Glutamatergic neuron (in vitro differentiated cells): ENCODE measurements around the gene NYAP2. TPM values are rescaled to one million over a fixed set of nuclear protein-coding genes. Genes with fewer than 3 reads are reported as not detected.

Experiments
- DNase-seq: peaks from one replicate; pipeline ENCODE4 v3.0.0; 2022
- H3K27ac Mint-ChIP-seq: one replicate; pipeline ENCODE4 v1.8.0; 2020; ENCODE audit warnings: mild to moderate bottlenecking, mixed read lengths, inconsistent platforms; ENCODE audit not compliant: unreplicated experiment
- H3K27me3 Mint-ChIP-seq: one replicate; pipeline ENCODE4 v1.8.0; 2020; ENCODE audit warnings: mild to moderate bottlenecking, moderate library complexity, mixed read lengths, inconsistent platforms; ENCODE audit not compliant: unreplicated experiment
- H3K36me3 Mint-ChIP-seq: one replicate; pipeline ENCODE4 v1.8.0; 2020; ENCODE audit warnings: mild to moderate bottlenecking, mixed read lengths, inconsistent platforms; ENCODE audit not compliant: unreplicated experiment
- H3K4me1 Mint-ChIP-seq: one replicate; pipeline ENCODE4 v1.8.0; 2020; ENCODE audit warnings: mild to moderate bottlenecking, low read depth, mixed read lengths, inconsistent platforms; ENCODE audit not compliant: unreplicated experiment
- H3K4me3 Mint-ChIP-seq: one replicate; pipeline ENCODE4 v1.8.0; 2020; ENCODE audit warnings: mild to moderate bottlenecking, mixed read lengths, inconsistent platforms; ENCODE audit not compliant: unreplicated experiment
- H3K9me3 Mint-ChIP-seq: one replicate; pipeline ENCODE4 v1.8.0; 2020; ENCODE audit warnings: mild to moderate bottlenecking, moderate library complexity, mixed read lengths, inconsistent platforms; ENCODE audit not compliant: unreplicated experiment
- total RNA-seq: library from RNA; stranded (reverse); fragmentation: NEBNext Ultra II Directional; extraction: Animal tissue kit (Norgen Biotek cat#: 25700); gene quantifications from one replicate; pipeline ENCODE4 v1.2.1, GENCODE V29; 2021; ENCODE audit not compliant: unreplicated experiment
- TF ChIP-seq, protein P1 (sequence below): fragments of 200-600 bp; sonication (generic); IDR thresholded peaks from one replicate; pipeline ENCODE4 v1.5.0; 2021; ENCODE audit not compliant: partially characterized antibody, unreplicated experiment

NYAP2 gene
- total RNA-seq, 1 donor from 2014 or later = 0.32 TPM

DNA sequence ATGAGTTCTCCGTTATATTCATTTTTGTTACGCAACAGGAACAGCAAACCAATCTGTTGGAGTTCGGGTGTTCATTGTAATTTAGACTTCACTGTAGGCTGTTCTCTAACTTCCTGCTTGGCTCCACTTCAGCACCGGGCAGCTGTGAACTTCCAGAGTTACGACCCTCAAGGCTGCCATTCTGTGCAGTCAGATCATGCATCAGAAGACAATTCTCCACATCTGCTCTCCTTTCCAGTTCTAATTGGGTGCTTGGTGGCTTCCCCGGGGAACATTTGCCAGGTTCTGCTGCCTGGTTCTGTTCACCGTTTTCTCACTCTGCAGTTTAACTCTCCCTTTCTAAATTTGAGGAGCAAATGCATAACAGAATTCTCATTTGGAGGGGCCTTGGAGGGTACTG, 237.7 kb downstream of the NYAP2 start:
- Mint-ChIP-seq H3K9me3 (no peaks in the 10 kb centered on the region), H3K27me3 (no peaks in the 10 kb centered on the region), H3K27ac (no peak overlapping the region), H3K4me1 (no peaks in the 10 kb centered on the region), H3K36me3 (no peaks in the 10 kb centered on the region), H3K4me3 (no peak overlapping the region)
- TF ChIP-seq, protein P1, sequence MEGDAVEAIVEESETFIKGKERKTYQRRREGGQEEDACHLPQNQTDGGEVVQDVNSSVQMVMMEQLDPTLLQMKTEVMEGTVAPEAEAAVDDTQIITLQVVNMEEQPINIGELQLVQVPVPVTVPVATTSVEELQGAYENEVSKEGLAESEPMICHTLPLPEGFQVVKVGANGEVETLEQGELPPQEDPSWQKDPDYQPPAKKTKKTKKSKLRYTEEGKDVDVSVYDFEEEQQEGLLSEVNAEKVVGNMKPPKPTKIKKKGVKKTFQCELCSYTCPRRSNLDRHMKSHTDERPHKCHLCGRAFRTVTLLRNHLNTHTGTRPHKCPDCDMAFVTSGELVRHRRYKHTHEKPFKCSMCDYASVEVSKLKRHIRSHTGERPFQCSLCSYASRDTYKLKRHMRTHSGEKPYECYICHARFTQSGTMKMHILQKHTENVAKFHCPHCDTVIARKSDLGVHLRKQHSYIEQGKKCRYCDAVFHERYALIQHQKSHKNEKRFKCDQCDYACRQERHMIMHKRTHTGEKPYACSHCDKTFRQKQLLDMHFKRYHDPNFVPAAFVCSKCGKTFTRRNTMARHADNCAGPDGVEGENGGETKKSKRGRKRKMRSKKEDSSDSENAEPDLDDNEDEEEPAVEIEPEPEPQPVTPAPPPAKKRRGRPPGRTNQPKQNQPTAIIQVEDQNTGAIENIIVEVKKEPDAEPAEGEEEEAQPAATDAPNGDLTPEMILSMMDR = no peak
- no peak for DNase-seq

DNA sequence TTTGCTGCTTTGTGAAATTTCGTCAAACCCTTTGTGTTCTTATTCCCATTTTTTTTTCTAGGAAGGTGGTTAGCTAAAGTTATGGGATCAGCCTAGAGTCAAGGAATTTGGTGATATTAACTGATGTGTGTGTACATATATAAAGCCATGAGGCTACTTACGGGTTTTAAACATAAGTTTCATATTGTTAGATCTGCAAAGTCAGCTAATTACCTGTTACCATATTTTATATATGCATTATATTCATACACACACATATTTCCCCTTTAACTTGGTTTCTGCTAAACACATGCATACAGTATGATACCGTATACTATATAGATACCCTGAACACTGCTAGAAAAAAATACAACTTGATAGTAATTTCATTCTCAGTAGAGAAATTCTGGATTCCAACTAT, 241.0 kb downstream of the NYAP2 start:
- H3K4me1 Mint-ChIP-seq = no peaks in the 10 kb centered on the region
- H3K36me3 Mint-ChIP-seq = peaks cover 4% of the 10 kb centered on the region
- H3K9me3 Mint-ChIP-seq = peaks cover 2% of the 10 kb centered on the region
- no peaks in the 10 kb centered on the region for H3K27me3 Mint-ChIP-seq
- TF ChIP-seq, protein P1 = no peak
- H3K4me3 Mint-ChIP-seq = no peak overlapping the region
- no peak overlapping the region for H3K27ac Mint-ChIP-seq
- DNase-seq = no peak

DNA sequence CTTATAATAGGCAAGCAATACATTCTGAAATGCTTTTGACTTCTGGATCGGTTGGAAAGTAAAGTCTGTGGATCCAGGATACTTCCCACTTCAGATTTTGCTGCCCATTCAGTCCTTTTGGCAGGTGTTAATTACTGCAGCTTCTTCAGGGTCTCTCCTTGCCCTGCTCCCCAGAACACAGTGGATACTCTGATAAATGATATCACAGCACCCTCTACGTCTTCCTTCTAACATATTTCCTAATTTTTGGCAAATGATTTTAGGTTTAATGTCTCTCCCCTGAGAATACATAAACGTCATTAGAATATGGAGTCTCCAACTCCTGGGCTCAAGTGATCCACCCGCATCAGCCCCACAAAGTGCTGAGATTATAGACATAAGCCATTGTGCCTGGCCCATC, 249.8 kb downstream of the NYAP2 start:
- Mint-ChIP-seq H3K27me3 (no peaks in the 10 kb centered on the region), H3K9me3 (peaks cover 2% of the 10 kb centered on the region), H3K27ac (no peak overlapping the region), H3K36me3 (peaks cover 4% of the 10 kb centered on the region), H3K4me3 (no peak overlapping the region), H3K4me1 (no peaks in the 10 kb centered on the region)
- no peak for DNase-seq
- TF ChIP-seq, protein P1 = no peak

DNA sequence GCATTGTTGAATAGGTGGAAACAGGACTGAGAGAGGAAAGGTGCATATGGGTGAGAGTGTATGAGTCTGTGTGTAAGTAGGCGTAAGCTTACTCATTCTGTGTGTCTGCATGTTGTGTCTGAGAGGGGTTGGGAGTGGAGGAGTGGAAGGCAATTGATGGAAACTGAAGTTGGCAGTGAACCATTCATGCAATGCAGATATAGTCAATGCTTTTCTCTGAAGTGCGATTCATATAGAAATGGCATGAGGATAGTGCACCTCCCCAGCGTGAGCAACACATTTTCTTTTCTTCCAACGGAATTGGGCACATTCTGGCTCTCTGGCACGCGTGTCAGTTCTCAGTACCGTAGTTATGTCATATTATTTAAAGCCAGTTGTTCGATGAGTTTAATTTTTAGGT, 250.5 kb downstream of the NYAP2 start:
- H3K36me3 Mint-ChIP-seq = peaks cover 4% of the 10 kb centered on the region
- TF ChIP-seq, protein P1 = no peak

DNA sequence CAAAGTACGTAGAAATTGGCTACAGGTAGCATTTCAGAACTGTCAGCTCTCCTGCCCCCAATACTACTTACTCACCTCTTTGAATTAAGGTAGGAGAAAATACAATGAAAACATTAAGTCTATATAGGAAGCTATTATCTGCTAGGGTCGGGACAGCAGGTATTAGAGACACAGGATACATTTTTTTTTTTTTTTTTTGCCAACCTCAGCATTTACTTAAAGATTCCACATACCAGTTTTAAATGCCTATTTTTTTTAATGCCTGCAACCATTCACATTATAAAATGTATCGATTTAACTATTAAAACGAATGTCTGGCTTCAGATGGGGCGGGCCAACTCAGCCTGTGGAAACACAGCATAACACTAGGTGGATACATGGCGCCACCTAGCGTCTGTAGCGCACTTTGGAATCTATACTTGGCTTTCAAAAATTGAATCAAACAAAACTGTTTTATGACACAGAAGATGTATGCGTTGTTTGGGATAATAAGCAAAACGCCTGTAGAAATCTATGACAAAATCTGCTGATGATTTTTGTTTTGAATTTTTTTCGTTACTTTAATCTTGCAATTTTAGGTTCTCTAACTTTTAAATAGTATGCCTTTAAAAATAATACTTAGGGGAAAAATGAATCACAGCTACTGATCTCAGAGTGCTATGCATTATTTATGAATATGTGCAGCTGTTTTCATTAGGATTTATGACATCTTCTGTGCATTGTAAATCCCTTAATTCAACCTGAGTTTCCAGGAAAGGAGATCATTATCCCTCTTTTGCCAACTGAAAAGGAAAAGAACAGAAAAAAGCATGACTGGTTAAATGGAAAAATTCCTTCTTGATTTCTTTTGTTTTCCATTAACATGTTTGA, 261.0 kb downstream of the NYAP2 start:
- Mint-ChIP-seq H3K4me1 (no peaks in the 10 kb centered on the region), H3K4me3 (no peak overlapping the region), H3K9me3 (no peaks in the 10 kb centered on the region), H3K27me3 (peaks cover 2% of the 10 kb centered on the region), H3K27ac (no peak overlapping the region), H3K36me3 (no peaks in the 10 kb centered on the region)
- peak; percentile 86 for DNase-seq
- TF ChIP-seq, protein P1 = peak; percentile 85

More for the DNA sequence above, 250.5 kb downstream of the NYAP2 start:
- H3K27ac Mint-ChIP-seq = no peak overlapping the region
- no peaks in the 10 kb centered on the region for H3K27me3 Mint-ChIP-seq
- peaks cover 2% of the 10 kb centered on the region for H3K9me3 Mint-ChIP-seq
- H3K4me3 Mint-ChIP-seq = no peak overlapping the region
- no peaks in the 10 kb centered on the region for H3K4me1 Mint-ChIP-seq
- no peak for DNase-seq
